Osteocyte (in vitro differentiated cells): Measurements from ENCODE around the gene TNRC6A. TPM values are rescaled to one million over a fixed set of nuclear protein-coding genes. Genes with fewer than 3 reads are reported as not detected.

Source experiments
- DNase-seq: peaks from one replicate; pipeline ENCODE4 v3.0.0; 2021; ENCODE audit warnings: mixed read lengths; ENCODE audit not compliant: unreplicated experiment; ENCODE audit errors: extremely low spot score
- H3K27ac Mint-ChIP-seq: one replicate; pipeline ENCODE4 v1.8.0; 2021; ENCODE audit warnings: mild to moderate bottlenecking, mixed read lengths; ENCODE audit not compliant: unreplicated experiment
- H3K27me3 Mint-ChIP-seq: one replicate; pipeline ENCODE4 v1.8.0; 2021; ENCODE audit warnings: mixed read lengths; ENCODE audit not compliant: unreplicated experiment
- H3K36me3 Mint-ChIP-seq: one replicate; pipeline ENCODE4 v1.8.0; 2021; ENCODE audit warnings: mixed read lengths; ENCODE audit not compliant: unreplicated experiment
- H3K4me1 Mint-ChIP-seq: one replicate; pipeline ENCODE4 v1.8.0; 2021; ENCODE audit warnings: mixed read lengths; ENCODE audit not compliant: unreplicated experiment
- H3K4me3 Mint-ChIP-seq: one replicate; pipeline ENCODE4 v1.8.0; 2021; ENCODE audit warnings: mild to moderate bottlenecking, moderate library complexity, mixed read lengths; ENCODE audit not compliant: unreplicated experiment
- H3K9me3 Mint-ChIP-seq: one replicate; pipeline ENCODE4 v1.8.0; 2021; ENCODE audit warnings: mixed read lengths; ENCODE audit not compliant: unreplicated experiment
- total RNA-seq: library from RNA; stranded (reverse); gene quantifications from 2 replicates; pipeline ENCODE4 v1.2.1, GENCODE V29; 2021
- TF ChIP-seq, protein P1 (sequence below): fragments of 200-600 bp; sonication (generic); IDR thresholded peaks from 2 replicates; pipeline ENCODE4 v1.5.0; 2021; ENCODE audit warnings: antibody characterized with exemption, mild to moderate bottlenecking, moderate library complexity

Gene TNRC6A
- total RNA-seq, 1 donor from 2014 or later: 68.0 TPM

DNA sequence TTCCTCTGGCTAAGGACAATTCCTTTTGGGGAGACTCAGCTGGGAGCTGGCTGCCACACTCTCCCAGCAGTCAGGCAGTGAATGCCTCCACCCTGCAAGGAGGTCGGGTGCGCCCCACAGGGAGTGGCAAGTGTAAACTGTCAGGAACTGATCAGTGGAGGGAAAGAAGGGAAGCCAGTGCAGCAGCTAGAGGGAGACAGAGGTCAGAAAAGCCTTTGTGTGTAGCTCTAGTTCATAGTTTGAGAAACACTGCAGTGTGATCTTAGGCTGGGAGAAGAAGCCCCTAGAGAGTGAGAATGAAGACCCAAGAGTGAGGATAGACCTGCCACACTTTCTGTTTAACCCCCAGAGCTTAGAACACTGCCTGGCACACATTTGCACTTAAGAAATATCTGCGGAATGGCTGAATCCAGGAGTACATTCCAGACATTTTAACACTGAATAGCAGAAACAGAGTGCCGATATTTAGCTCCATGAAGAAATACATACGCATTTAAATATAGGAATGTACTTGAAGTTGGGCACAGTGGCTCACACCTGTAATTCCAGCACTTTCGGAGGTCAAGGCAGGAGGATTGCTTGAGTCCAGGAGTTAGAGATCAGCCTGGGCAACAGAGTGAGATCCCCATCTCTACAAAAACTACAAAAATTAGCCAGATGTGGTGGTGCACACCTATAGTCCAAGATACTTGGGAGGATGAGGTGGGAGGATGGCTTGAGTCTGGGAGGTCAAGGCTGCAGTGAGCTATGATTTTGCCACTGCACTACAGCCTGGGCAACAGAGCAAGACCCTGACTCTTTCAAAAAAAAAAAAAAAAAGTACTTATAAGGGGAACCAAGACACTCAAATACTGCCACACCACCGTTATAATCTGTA lies 105.2 kb downstream of the TNRC6A start:
- peaks cover 15% of the 10 kb centered on the region for H3K4me1 Mint-ChIP-seq
- TF ChIP-seq, protein P1, sequence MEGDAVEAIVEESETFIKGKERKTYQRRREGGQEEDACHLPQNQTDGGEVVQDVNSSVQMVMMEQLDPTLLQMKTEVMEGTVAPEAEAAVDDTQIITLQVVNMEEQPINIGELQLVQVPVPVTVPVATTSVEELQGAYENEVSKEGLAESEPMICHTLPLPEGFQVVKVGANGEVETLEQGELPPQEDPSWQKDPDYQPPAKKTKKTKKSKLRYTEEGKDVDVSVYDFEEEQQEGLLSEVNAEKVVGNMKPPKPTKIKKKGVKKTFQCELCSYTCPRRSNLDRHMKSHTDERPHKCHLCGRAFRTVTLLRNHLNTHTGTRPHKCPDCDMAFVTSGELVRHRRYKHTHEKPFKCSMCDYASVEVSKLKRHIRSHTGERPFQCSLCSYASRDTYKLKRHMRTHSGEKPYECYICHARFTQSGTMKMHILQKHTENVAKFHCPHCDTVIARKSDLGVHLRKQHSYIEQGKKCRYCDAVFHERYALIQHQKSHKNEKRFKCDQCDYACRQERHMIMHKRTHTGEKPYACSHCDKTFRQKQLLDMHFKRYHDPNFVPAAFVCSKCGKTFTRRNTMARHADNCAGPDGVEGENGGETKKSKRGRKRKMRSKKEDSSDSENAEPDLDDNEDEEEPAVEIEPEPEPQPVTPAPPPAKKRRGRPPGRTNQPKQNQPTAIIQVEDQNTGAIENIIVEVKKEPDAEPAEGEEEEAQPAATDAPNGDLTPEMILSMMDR: peak; percentile 68
- H3K27me3 Mint-ChIP-seq: no peaks in the 10 kb centered on the region
- no peak overlapping the region for H3K27ac Mint-ChIP-seq
- no peak overlapping the region for H3K4me3 Mint-ChIP-seq
- no peaks in the 10 kb centered on the region for H3K36me3 Mint-ChIP-seq
- DNase-seq: no peak
- H3K9me3 Mint-ChIP-seq: no peaks in the 10 kb centered on the region

DNA sequence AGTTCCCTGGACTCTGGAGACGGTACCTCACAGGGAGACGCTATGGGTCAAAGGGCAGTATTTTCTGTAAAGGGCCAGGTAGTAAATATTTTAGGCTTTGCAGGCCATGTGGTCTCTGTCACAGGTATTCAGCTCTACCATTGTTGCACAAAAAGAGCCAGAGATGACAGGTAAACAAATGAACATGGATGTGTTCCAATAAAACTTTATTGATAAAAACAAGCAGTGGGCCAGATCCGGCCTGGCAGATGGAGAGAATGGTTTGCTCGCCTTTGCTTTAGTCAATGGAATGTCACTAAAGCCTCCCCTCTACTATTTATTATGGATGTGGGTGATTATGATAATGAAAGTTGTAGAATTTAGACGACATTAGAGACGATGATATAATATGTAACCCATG lies 107.4 kb downstream of the TNRC6A start:
- peaks cover 15% of the 10 kb centered on the region for H3K4me1 Mint-ChIP-seq
- no peak overlapping the region for H3K27ac Mint-ChIP-seq
- no peaks in the 10 kb centered on the region for H3K36me3 Mint-ChIP-seq
- DNase-seq: no peak
- TF ChIP-seq, protein P1: no peak
- no peaks in the 10 kb centered on the region for H3K27me3 Mint-ChIP-seq
- no peaks in the 10 kb centered on the region for H3K9me3 Mint-ChIP-seq
- no peak overlapping the region for H3K4me3 Mint-ChIP-seq

- no peaks in the 10 kb centered on the region for H3K9me3 Mint-ChIP-seq
- DNase-seq: no peak
- no peaks in the 10 kb centered on the region for H3K27me3 Mint-ChIP-seq
- no peak overlapping the region for H3K27ac Mint-ChIP-seq
- peaks cover 15% of the 10 kb centered on the region for H3K4me1 Mint-ChIP-seq
- TF ChIP-seq, protein P1: no peak
- no peak overlapping the region for H3K4me3 Mint-ChIP-seq
- no peaks in the 10 kb centered on the region for H3K36me3 Mint-ChIP-seq
Measured at GRCh38 chr16:24837969-24838368, 108.5 kb downstream of the TNRC6A start.

- Mint-ChIP-seq H3K4me3 (peak overlapping the region; percentile 26), H3K27me3 (no peaks in the 10 kb centered on the region), H3K27ac (peak overlapping the region; percentile 87), H3K36me3 (no peaks in the 10 kb centered on the region), H3K9me3 (no peaks in the 10 kb centered on the region), H3K4me1 (peaks cover 15% of the 10 kb centered on the region)
- DNase-seq: no peak
- TF ChIP-seq, protein P1: no peak
Measured at GRCh38 chr16:24838554-24839266, 109.3 kb downstream of the TNRC6A start.
